ENCODE measurements around the gene KCNK13.

DNA sequence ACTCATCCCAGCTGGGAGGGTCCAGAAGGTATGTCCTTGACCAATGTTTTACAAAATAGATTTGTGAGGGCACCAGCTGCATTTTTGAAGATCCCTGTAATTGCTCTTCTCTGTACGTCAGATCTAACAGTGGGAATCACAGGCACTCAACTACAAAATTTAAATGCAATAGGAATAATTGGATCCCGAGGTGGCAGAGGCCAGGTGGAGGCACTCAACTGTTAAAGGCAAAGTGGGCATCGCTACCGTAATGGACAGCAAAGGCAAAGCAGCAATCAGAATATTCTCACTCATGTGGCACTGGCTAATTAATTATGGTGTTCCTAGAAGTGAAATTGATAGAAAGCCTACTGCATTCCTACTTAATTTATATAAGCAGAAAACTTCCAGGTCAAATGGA, 166.7 kb downstream of the KCNK13 start:
- no peak for TF ChIP-seq RAD21 (IDR thresholded peaks at IDR 0.05; ENCODE audit: low read depth)
- TF ChIP-seq EP300 (IDR thresholded peaks at IDR 0.05; ENCODE audit: borderline replicate concordance) = no peak
- TF ChIP-seq FOXM1 (IDR thresholded peaks at IDR 0.05; ENCODE audit: borderline replicate concordance, low read depth) = no peak
- TF ChIP-seq, protein P1, sequence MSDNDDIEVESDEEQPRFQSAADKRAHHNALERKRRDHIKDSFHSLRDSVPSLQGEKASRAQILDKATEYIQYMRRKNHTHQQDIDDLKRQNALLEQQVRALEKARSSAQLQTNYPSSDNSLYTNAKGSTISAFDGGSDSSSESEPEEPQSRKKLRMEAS (IDR thresholded peaks at IDR 0.05) = no peak
- TF ChIP-seq, protein P2, sequence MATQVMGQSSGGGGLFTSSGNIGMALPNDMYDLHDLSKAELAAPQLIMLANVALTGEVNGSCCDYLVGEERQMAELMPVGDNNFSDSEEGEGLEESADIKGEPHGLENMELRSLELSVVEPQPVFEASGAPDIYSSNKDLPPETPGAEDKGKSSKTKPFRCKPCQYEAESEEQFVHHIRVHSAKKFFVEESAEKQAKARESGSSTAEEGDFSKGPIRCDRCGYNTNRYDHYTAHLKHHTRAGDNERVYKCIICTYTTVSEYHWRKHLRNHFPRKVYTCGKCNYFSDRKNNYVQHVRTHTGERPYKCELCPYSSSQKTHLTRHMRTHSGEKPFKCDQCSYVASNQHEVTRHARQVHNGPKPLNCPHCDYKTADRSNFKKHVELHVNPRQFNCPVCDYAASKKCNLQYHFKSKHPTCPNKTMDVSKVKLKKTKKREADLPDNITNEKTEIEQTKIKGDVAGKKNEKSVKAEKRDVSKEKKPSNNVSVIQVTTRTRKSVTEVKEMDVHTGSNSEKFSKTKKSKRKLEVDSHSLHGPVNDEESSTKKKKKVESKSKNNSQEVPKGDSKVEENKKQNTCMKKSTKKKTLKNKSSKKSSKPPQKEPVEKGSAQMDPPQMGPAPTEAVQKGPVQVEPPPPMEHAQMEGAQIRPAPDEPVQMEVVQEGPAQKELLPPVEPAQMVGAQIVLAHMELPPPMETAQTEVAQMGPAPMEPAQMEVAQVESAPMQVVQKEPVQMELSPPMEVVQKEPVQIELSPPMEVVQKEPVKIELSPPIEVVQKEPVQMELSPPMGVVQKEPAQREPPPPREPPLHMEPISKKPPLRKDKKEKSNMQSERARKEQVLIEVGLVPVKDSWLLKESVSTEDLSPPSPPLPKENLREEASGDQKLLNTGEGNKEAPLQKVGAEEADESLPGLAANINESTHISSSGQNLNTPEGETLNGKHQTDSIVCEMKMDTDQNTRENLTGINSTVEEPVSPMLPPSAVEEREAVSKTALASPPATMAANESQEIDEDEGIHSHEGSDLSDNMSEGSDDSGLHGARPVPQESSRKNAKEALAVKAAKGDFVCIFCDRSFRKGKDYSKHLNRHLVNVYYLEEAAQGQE (IDR thresholded peaks at IDR 0.05; ENCODE audit: low read depth) = no peak
- TF ChIP-seq EGR1 (IDR thresholded peaks at IDR 0.05) = no peak
- no peak for TF ChIP-seq YY1 (IDR thresholded peaks at IDR 0.05; ENCODE audit: low read depth)
- TF ChIP-seq TAF1 (IDR thresholded peaks at IDR 0.05; ENCODE audit: low read depth) = no peak
- TF ChIP-seq CEBPB (IDR thresholded peaks at IDR 0.05) = no peak
- no peak for TF ChIP-seq TEAD4 (IDR thresholded peaks at IDR 0.05)
- TF ChIP-seq, protein P3, sequence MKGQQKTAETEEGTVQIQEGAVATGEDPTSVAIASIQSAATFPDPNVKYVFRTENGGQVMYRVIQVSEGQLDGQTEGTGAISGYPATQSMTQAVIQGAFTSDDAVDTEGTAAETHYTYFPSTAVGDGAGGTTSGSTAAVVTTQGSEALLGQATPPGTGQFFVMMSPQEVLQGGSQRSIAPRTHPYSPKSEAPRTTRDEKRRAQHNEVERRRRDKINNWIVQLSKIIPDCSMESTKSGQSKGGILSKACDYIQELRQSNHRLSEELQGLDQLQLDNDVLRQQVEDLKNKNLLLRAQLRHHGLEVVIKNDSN (IDR thresholded peaks at IDR 0.05) = no peak
- no peak for TF ChIP-seq ZBTB7A (IDR thresholded peaks at IDR 0.05; ENCODE audit: low read depth)
- TF ChIP-seq CREB1 (IDR thresholded peaks at IDR 0.05; ENCODE audit: low read depth) = no peak
